NCI-H748 (cell line): ENCODE data around the gene CNGB1.
"Not testable (repeated sequence)": the region's sequence is repeated elsewhere in the genome, so short reads cannot be mapped to it uniquely, and the experiment has no call there.

Source experiments
- DNase-seq: peaks from one replicate; lab custom pipeline; 2025; ENCODE audit not compliant: unreplicated experiment; lab: John Stamatoyannopoulos, UW

CNGB1 gene

DNA sequence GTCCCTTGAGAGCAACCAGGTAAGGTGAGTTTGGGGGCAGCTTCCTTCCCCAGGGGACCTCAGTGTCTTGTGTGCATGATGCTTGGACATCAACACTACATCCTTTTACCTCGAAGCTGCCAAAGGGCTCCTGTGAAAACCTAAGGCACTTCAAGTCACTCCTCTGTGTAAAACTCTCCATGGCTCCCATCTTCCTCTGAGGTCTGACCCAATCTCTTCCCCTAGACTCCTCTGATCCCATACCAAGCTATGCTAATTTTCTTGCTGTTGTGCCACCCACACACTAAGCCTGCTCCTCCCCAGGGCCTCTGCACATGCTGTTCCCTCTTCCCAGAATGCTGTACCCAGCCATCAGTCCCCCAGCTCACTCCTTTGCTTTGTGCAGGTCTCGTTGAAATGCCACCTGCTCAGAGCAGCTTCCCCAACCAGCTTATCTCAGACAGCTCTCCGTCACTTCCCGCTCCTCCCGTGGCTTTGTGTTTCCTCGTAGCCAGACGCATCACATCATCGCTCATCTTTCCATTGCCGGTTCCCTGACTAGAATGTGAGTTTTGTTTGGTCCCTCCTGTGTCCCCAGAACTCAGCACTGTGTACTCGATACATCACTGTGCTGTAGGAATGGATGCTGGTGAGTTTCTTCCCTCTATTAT is 78.4 kb downstream of the CNGB1 start:
- DNase-seq = no peak

DNA sequence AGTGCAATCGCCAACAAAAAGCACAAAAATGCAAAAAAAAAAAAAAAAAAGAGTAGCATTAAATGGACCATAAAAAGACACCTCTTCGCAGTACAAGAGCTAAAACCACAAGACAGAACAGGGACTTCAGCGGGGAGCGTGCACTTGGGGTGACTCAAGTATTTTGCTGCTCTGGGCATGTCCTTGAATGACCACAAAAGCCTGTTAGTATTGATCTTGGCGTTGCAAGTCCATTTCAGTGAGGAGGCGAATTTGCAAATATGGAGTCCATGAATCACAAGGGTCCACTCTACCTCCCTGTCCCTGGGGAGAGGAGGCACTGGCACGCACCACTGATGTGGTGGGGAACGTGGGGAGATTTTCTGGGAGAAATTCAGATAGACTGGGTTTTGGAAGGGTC is 78.9 kb downstream of the CNGB1 start:
- DNase-seq = no peak

- DNase-seq = no peak
Measured at GRCh38 chr16:57890752-57891111, 80.2 kb downstream of the CNGB1 start.

DNA sequence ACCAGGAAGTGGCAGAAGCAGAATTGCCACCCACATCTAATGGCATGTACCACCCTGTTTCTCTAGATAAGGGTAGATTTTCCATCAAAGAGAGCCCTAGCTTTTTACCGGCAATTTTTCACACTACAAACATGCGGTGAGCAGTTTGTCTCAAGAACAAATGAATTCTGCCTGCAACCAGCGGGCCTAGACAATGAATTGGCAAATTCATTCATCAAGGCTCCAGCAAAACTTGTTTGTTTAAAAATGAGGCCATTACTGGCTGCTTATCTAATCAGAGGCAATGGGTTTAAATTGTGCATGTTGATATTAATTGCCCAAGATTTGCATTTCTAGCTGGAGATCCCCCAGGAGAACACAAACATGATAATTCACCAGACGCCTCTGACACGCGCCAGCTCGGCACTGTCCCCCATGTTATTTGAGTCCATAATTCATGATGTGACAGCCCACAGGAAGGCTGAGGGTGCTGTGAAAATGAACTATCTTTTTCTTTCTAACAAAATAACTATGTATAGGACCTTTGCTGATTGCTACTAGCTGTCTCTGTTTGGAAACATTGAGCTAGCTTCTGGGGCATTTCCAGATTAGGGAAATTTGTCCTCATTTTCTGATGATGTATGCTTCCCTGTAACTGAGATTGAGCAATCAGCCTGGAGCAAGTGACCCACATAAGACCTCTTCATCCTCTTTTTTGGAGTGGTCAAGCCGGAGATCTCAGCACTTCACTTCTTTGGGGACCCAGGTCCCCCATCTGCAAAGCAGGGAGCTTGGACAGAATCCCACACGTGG is 80.8 kb downstream of the CNGB1 start:
- peak; percentile 14 for DNase-seq

DNA sequence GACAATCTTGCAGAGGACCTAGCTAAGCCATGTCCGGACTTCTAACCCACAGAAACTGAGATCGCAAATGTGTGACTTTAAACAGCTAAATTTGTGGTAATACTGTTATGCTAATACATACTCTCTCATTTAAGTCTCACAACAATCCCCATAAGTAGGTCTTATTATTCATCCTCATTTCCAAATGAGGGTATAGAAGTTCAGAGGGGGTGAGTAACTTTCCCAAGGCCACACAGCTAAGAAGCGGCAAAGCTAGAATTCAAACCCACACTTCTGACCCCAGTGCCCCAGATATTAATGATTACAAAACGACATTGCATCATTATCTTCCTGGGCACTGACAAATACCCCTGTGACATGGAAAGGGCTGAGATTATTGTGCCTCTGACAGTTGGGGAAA is 81.4 kb downstream of the CNGB1 start:
- DNase-seq = no peak

DNA sequence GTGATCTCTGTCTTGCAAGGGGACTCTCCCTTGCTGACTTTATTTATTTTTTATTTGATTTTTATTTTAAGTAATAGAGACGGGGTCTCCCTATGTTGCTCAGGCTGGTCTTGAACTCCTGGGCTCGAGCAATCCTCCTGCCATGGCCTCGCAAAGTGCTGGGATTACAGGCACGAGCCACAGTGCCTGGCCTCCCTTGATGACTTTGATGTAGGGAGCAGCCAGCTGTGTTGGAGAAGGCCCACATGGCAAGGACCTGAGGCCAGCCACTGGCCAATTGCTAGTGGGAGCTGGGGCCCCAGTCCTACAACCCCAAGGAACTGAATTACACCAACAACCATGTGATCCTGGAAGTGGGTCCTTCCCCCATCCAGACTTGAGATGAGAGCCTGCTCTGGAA is 81.8 kb downstream of the CNGB1 start:
- DNase-seq = no peak

GRCh38 chr16:57888128-57888527 is 82.8 kb downstream of the CNGB1 start:
- DNase-seq = no peak

DNA sequence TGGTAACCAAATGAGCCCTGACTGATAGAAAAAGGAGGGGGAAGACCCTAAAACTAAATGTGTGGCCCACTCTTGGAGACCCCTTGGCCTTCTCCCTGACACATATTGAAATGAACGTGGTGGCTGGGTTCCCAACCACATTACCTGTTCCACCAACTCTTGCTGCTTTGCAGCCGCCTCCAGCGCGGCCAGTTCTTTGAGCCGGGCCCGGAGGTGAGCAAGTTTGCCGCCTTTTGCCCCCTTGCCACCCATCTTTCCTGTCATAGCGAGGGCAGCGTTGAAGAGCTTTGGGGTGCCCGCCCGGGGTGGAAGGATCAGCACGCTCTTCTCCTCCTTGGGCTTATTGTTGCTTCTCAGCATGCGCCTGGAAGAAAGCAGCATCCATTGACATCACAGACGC is 83.2 kb downstream of the CNGB1 start:
- DNase-seq = no peak

DNA sequence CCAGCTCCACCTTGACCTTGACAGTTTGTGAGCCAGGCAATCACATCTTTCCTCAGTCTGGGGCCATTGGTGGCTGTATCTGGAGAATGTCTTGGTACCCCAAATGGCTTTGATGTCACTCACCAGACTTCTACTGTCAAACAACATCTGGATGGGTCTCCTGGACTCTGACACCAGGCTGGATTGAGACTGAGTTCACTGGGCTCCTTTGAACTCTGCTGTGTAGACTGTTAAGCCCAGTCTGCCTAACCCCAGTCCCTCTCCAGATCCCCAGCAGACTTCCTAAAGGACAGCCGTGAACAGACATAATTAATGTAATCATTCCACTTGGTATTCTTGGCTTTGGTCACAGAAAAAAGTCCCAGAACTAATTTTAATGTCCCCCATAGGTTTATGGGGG is 84.5 kb downstream of the CNGB1 start:
- DNase-seq = no peak

DNA sequence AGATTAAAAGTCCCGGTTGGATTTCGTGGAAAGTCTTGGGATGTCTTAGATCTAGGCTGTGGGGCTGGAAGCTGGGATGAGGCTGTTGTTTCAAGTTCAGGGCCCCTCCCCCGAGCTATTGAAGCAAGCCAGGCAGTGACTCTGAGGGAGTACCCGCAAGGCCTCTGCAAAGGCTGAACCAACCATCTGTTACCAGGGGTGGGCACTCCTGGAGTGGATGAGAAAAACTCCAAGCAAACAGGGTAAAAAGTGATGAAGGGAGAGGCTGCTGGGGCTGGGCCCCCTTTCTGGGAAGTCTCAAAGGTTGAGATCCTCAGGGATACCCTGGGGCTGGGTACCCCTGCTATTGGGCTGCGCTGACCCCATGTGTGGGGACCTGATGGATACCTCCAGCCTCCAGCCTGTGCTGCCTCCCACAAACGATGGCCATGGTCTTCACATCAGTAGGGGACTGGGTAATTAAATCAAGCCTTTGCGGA is 86.2 kb downstream of the CNGB1 start:
- DNase-seq = no peak

GRCh38 chr16:57883953-57884654 is 86.8 kb downstream of the CNGB1 start:
- no peak for DNase-seq

DNA sequence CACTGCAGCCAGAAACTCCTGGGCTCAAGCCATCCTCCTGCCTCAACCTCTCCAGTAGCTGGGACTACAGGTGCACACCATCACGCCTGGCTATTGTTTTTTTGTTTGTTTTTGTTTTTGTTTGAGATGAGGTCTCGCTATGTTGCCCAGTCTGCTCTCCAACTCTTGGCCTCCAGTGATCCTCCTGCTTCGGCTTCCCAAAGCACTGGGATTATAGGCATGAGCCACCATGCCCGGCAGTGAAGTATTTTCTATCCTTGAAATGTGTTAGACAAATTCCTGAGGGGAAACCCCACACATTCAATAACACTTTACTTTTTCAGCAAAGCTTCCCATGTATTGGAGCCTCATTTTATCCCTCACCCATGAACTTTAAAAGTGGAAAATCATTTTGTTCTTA is 87.4 kb downstream of the CNGB1 start:
- no peak for DNase-seq

GRCh38 chr16:57882792-57883191 is 88.1 kb downstream of the CNGB1 start:
- DNase-seq = peak; percentile 12

DNA sequence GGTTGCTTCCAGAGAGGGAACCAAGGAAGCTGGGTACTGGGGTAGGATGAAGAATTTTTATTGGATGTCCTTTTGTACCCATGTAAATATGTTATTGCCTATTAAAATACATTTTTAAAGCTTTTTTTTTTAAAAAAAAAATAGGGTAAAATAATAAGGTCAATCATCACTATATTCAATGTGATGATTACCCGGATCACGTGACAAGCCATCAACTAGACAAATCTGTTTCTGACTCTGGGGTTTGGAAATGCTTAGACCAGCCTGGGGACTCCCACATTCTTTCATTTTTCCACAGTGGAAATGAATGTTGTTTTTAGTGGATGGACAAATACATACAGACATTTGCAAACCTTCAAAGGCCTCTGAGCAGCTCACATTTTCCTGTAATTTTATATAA is 88.7 kb downstream of the CNGB1 start:
- DNase-seq = no peak

DNA sequence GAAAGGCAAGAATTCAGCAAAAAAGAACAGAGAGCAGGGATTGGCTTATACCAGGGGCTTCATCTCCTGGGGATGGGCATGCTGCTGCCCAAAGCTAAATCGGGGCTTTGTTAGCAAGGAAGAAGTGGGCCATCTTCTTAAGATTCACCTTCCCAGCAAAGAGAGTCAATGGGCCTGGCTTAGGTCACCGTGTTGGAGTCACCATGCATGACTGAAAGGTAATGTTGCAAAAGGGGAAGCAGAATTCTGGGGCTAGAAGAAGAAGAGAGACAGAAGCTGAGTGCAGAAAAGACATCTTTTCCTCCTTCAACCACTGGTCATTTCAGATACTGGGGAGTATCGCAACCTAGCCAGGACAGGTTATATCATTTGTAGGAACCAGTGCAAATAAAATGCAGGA is 92.3 kb downstream of the CNGB1 start:
- no peak for DNase-seq

- no peak for DNase-seq
Measured at GRCh38 chr16:57876210-57876609, 94.7 kb downstream of the CNGB1 start.

- no peak for DNase-seq
Measured at GRCh38 chr16:57875347-57875746, 95.6 kb downstream of the CNGB1 start.

DNA sequence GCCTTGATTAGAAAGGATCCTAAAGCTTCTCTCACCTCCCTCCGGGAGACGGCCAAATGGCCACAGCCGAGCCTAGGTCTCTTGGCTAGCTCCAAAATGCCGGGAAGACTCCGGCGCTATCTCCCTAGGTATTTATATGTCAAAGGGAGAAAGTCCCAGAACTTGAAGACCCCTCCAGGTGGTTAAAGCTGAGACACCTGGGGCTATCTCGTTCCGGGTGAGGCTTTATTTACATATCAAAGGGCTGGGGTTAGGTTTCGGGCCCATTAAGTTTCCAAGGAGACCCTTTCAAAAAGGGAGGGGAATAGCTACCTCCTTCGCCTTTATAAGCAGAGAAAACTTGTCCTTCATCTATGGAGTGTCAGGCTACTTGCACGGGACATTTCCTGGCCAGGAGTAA is 97.7 kb downstream of the CNGB1 start:
- DNase-seq = peak; percentile 44

DNA sequence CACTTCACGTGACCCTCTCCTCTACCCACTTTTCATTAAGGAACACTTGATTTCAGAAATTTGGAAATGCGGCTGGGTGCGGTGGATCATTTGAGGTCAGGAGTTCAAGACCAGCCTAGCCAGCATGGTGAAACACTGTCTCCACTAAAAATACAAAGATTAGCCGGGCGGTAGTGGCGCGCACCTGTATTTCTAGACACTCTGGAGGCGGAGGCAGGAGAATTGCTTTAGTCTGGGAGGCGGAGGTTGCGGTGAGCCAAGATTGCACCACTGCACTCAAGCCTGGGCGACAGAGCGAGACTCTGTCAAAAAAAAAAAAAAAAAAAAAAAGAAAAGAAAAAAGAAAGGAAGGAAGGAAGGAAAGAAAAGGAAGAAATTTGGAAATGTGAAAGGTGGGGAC is 98.2 kb downstream of the CNGB1 start:
- DNase-seq = not testable (repeated sequence)

GRCh38 chr16:57871456-57871855 is 99.5 kb downstream of the CNGB1 start:
- no peak for DNase-seq

DNA sequence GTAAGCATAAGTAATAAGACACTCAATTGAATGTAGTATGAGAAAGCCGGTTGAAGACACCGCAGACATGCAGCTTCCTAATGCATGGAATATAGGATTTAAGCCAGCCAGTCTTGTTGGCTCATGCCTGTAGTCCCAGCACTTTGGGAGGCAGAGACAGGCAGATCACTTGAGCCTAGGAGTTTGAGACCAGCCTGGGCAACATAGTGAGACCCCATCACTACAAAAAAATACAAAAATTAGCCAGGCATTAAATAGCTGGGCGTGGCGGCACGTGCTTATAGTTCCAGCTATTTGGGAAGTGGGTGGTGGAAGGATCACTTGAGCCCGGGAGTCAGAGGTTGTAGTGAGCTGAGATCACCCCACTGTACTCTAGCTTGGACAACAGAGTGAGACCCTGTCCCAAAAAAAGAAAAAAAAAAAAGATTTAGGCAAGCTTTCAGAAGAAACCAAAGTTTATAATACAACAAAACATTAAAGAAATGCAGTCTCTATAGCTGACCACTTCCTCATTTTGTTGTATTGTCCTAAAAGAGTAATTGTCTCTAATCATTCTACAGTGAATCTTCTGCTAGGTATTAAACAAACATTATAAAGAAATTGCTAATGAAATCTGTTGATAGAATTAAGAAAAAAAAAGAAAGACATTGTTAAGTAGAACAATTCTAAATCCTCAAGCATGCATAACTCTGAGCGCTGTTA is 100.0 kb downstream of the CNGB1 start:
- no peak for DNase-seq
